GM23248 (cell line): ENCODE data around the gene BCHE.

ENCODE experiments used
- EZH2 ChIP-seq: fragments of 200-600 bp; sonication (generic); IDR thresholded peaks from 2 replicates; pipeline ENCODE4 v1.6.1; 2018; ENCODE audit warnings: antibody characterized with exemption, mild to moderate bottlenecking; ENCODE audit not compliant: insufficient read depth, poor library complexity, severe bottlenecking
- EZH2phosphoT487 ChIP-seq: fragments of 200-600 bp; sonication (generic); IDR thresholded peaks from 2 replicates; pipeline ENCODE4 v1.6.1; 2018; ENCODE audit warnings: antibody characterized with exemption, moderate library complexity, mild to moderate bottlenecking, low read depth; ENCODE audit not compliant: insufficient read depth

GRCh38 chr3:165725296-165725695, 111.9 kb downstream of the BCHE start:
- TF ChIP-seq EZH2phosphoT487 (no peak), EZH2 (no peak)
